ENCODE data around the gene CDC42BPB.

Gene CDC42BPB

GRCh38 chr14:103074729-103075367 is 17.5 kb upstream of the CDC42BPB start:
- no peak for DNase-seq (ENCODE audit: low read depth in 4 of 4, low spot score in 1 of 4)

GRCh38 chr14:103073876-103074728 is 16.8 kb upstream of the CDC42BPB start:
- DNase-seq (ENCODE audit: low read depth in 4 of 4, low spot score in 1 of 4), result no peak

- DNase-seq (ENCODE audit: low read depth in 4 of 4, low spot score in 1 of 4), result no peak
These were observed 16.1 kb upstream of the CDC42BPB start for GRCh38 chr14:103073367-103073875.

- no peak for DNase-seq (ENCODE audit: low read depth in 4 of 4, low spot score in 1 of 4)
These were observed 15.4 kb upstream of the CDC42BPB start for GRCh38 chr14:103072595-103073366.

GRCh38 chr14:103071544-103072251 is 14.3 kb upstream of the CDC42BPB start:
- no peak for DNase-seq (ENCODE audit: low read depth in 4 of 4, low spot score in 1 of 4)

- no peak for DNase-seq (ENCODE audit: low read depth in 4 of 4, low spot score in 1 of 4)
These were observed 13.7 kb upstream of the CDC42BPB start for GRCh38 chr14:103070971-103071542.

- DNase-seq (ENCODE audit: low read depth in 4 of 4, low spot score in 1 of 4), result no peak
These were observed 13.0 kb upstream of the CDC42BPB start for GRCh38 chr14:103070263-103070885.

GRCh38 chr14:103068351-103069073 is 11.2 kb upstream of the CDC42BPB start:
- DNase-seq (ENCODE audit: low read depth in 4 of 4, low spot score in 1 of 4), result no peak

- no peak for DNase-seq (ENCODE audit: low read depth in 4 of 4, low spot score in 1 of 4)
These were observed 10.0 kb upstream of the CDC42BPB start for GRCh38 chr14:103067231-103067954.

- no peak for DNase-seq (ENCODE audit: low read depth in 4 of 4, low spot score in 1 of 4)
These were observed 9.1 kb upstream of the CDC42BPB start for GRCh38 chr14:103066399-103066798.

- no peak for DNase-seq (ENCODE audit: low read depth in 4 of 4, low spot score in 1 of 4)
These were observed 8.5 kb upstream of the CDC42BPB start for GRCh38 chr14:103065861-103066260.

GRCh38 chr14:103064978-103065377 is 7.6 kb upstream of the CDC42BPB start:
- DNase-seq (ENCODE audit: low read depth in 4 of 4, low spot score in 1 of 4), result no peak

- DNase-seq (ENCODE audit: low read depth in 4 of 4, low spot score in 1 of 4), result no peak
These were observed 7.1 kb upstream of the CDC42BPB start for GRCh38 chr14:103064436-103064835.

- DNase-seq (ENCODE audit: low read depth in 4 of 4, low spot score in 1 of 4), result no peak
These were observed 4.2 kb upstream of the CDC42BPB start for GRCh38 chr14:103061482-103061976.

- DNase-seq (ENCODE audit: low read depth in 4 of 4, low spot score in 1 of 4), result no peak
These were observed 2.2 kb upstream of the CDC42BPB start for GRCh38 chr14:103059556-103059955.

GRCh38 chr14:103058164-103059055 is 1.1 kb upstream of the CDC42BPB start:
- DNase-seq (ENCODE audit: low read depth in 4 of 4, low spot score in 1 of 4), result no peak

GRCh38 chr14:103057028-103057371 is 349 bp downstream of the CDC42BPB start:
- DNase-seq (ENCODE audit: low read depth in 4 of 4, low spot score in 1 of 4), result no peak
